HL-60/S4 treated with phorbol 12-myristate 13-acetate at 8.2 ng/mL for 4 days and 3 days (cell line): ENCODE data around the gene CCL3.
"Not testable (repeated sequence)": the region's sequence is repeated elsewhere in the genome, so short reads cannot be mapped to it uniquely, and the experiment has no call there.

Source experiments
- in situ Hi-C: fragments of 300-500 bp; cut with MboI; formaldehyde crosslinking; loops from 2 replicates; pipeline ENCODE4 v1.15.0; 2022; ENCODE audit warnings: low sequenced_read_pairs

The CCL3 gene

GRCh38 chr17:36089888-36090836 lies at the start of gene CCL3:
Gene CCL3, minus strand, starts transcription at chr17:36090143. Its CDS starts 85 bp downstream, at chr17:36090058.
- in situ Hi-C loops = no loop called here

- in situ Hi-C loops = no loop called here
These were observed 46.5 kb upstream of the CCL3 start for GRCh38 chr17:36136439-36136838.

- in situ Hi-C loops = no loop called here
These were observed 46.1 kb upstream of the CCL3 start for GRCh38 chr17:36136036-36136435.

GRCh38 chr17:36135465-36135864 lies 45.5 kb upstream of the CCL3 start:
- in situ Hi-C loops = no loop called here

- in situ Hi-C loops = no loop called here
These were observed 43.8 kb upstream of the CCL3 start for GRCh38 chr17:36133602-36134236.

GRCh38 chr17:36132421-36132831 lies 42.5 kb upstream of the CCL3 start:
- in situ Hi-C loops = no loop called here

GRCh38 chr17:36131931-36132330 lies 42.0 kb upstream of the CCL3 start:
- in situ Hi-C loops = no loop called here

- in situ Hi-C loops = no loop called here
These were observed 41.5 kb upstream of the CCL3 start for GRCh38 chr17:36131421-36131820.

- in situ Hi-C loops = no loop called here
These were observed 40.4 kb upstream of the CCL3 start for GRCh38 chr17:36130346-36130745.

- in situ Hi-C loops = no loop called here
These were observed 39.7 kb upstream of the CCL3 start for GRCh38 chr17:36129616-36130015.

- in situ Hi-C loops = no loop called here
These were observed 38.6 kb upstream of the CCL3 start for GRCh38 chr17:36128411-36128978.

- in situ Hi-C loops = no loop called here
These were observed 38.0 kb upstream of the CCL3 start for GRCh38 chr17:36127911-36128310.

- in situ Hi-C loops = no loop called here
These were observed 37.4 kb upstream of the CCL3 start for GRCh38 chr17:36127199-36127893.

- in situ Hi-C loops = no loop called here
These were observed 35.2 kb upstream of the CCL3 start for GRCh38 chr17:36124879-36125824.

GRCh38 chr17:36123431-36123830 lies 33.5 kb upstream of the CCL3 start:
- in situ Hi-C loops = no loop called here

- in situ Hi-C loops = not testable (repeated sequence)
These were observed 31.2 kb upstream of the CCL3 start for GRCh38 chr17:36121099-36121498.

- in situ Hi-C loops = no loop called here
These were observed 30.3 kb upstream of the CCL3 start for GRCh38 chr17:36120221-36120620.

GRCh38 chr17:36118477-36119353 lies 28.8 kb upstream of the CCL3 start:
- in situ Hi-C loops = no loop called here
